HAP-1 (cell line): ENCODE measurements around the gene WDR44.
"Not testable (repeated sequence)": the region's sequence is repeated elsewhere in the genome, so short reads cannot be mapped to it uniquely, and the experiment has no call there.

Experiments used
- DNase-seq, 2 experiments: peaks; one replicate each; pipeline ENCODE4 v3.0.0-alpha.2; 2016 to 2020; ENCODE audit warnings: low spot score in 2 of 2
- H3K27me3 ChIP-seq: fragments of 250-450 bp; sonication (Bioruptor Pico); 2 replicates; pipeline ENCODE4 v1.5.1; 2020; ENCODE audit warnings: low read depth, mild to moderate bottlenecking, moderate library complexity
- H3K36me3 ChIP-seq: fragments of 250-450 bp; sonication (Bioruptor Pico); replicated peaks from 2 replicates; pipeline ENCODE4 v1.5.1; 2020; ENCODE audit warnings: mild to moderate bottlenecking
- H3K4me1 ChIP-seq: fragments of 250-450 bp; sonication (Bioruptor Pico); 2 replicates; pipeline ENCODE4 v1.5.1; 2020; ENCODE audit warnings: mild to moderate bottlenecking
- H3K4me3 ChIP-seq: fragments of 250-450 bp; sonication (Bioruptor Pico); 2 replicates; pipeline ENCODE4 v1.5.1; 2020; ENCODE audit warnings: mild to moderate bottlenecking, moderate library complexity
- H3K9me3 ChIP-seq: fragments of 250-450 bp; sonication (Bioruptor Pico); 2 replicates; pipeline ENCODE4 v1.5.1; 2020; ENCODE audit warnings: mild to moderate bottlenecking, moderate library complexity
- in situ Hi-C: fragments of 300-500 bp; cut with MboI; formaldehyde crosslinking; loops from 3 replicates; pipeline ENCODE4 v1.14.3; 2020; ENCODE audit warnings: low sequenced_read_pairs, inconsistent platforms, mixed read lengths

WDR44 gene

GRCh38 chrX:118470721-118471347, 124.9 kb downstream of the WDR44 start:
- H3K4me1 ChIP-seq, DNase-seq, H3K36me3 ChIP-seq, H3K27me3 ChIP-seq, H3K9me3 ChIP-seq, in situ Hi-C loops, H3K4me3 ChIP-seq: not testable (repeated sequence)

GRCh38 chrX:118474586-118474985, 128.7 kb downstream of the WDR44 start:
- no peaks in the 10 kb centered on the region for H3K36me3 ChIP-seq
- no peaks in the 10 kb centered on the region for H3K9me3 ChIP-seq
- H3K27me3 ChIP-seq, result no peaks in the 10 kb centered on the region
- in situ Hi-C loops, result no loop called here
- no peaks in the 10 kb centered on the region for H3K4me1 ChIP-seq
- no peak overlapping the region for H3K4me3 ChIP-seq
- DNase-seq, result no peak

GRCh38 chrX:118475903-118476302, 130.0 kb downstream of the WDR44 start:
- Histone ChIP-seq H3K27me3 (no peaks in the 10 kb centered on the region), H3K36me3 (no peaks in the 10 kb centered on the region), H3K4me3 (no peak overlapping the region), H3K9me3 (no peaks in the 10 kb centered on the region), H3K4me1 (no peaks in the 10 kb centered on the region)
- in situ Hi-C loops, result no loop called here
- no peak for DNase-seq

- in situ Hi-C loops, result no loop called here
- Histone ChIP-seq H3K27me3 (no peaks in the 10 kb centered on the region), H3K4me3 (no peak overlapping the region), H3K9me3 (no peaks in the 10 kb centered on the region), H3K4me1 (no peaks in the 10 kb centered on the region), H3K36me3 (no peaks in the 10 kb centered on the region)
- no peak for DNase-seq
These were observed 134.3 kb downstream of the WDR44 start for GRCh38 chrX:118480172-118480571.

- H3K36me3 ChIP-seq, DNase-seq, in situ Hi-C loops, H3K4me3 ChIP-seq, H3K4me1 ChIP-seq, H3K27me3 ChIP-seq, H3K9me3 ChIP-seq: not testable (repeated sequence)
These were observed 136.5 kb downstream of the WDR44 start for GRCh38 chrX:118482384-118482783.

- H3K36me3 ChIP-seq, result no peaks in the 10 kb centered on the region
- H3K27me3 ChIP-seq, result no peaks in the 10 kb centered on the region
- no peaks in the 10 kb centered on the region for H3K4me1 ChIP-seq
- in situ Hi-C loops, result no loop called here
- no peak overlapping the region for H3K4me3 ChIP-seq
- no peaks in the 10 kb centered on the region for H3K9me3 ChIP-seq
- no peak for DNase-seq
These were observed 138.5 kb downstream of the WDR44 start for GRCh38 chrX:118484216-118484903.

GRCh38 chrX:118486693-118487092, 140.8 kb downstream of the WDR44 start:
- H3K4me3 ChIP-seq, in situ Hi-C loops, H3K36me3 ChIP-seq, H3K9me3 ChIP-seq, H3K4me1 ChIP-seq, H3K27me3 ChIP-seq, DNase-seq: not testable (repeated sequence)

- H3K27me3 ChIP-seq, result no peaks in the 10 kb centered on the region
- no peak for DNase-seq
- no peaks in the 10 kb centered on the region for H3K36me3 ChIP-seq
- no peaks in the 10 kb centered on the region for H3K9me3 ChIP-seq
- in situ Hi-C loops, result no loop called here
- no peak overlapping the region for H3K4me3 ChIP-seq
- peaks cover 13% of the 10 kb centered on the region for H3K4me1 ChIP-seq
These were observed 147.1 kb downstream of the WDR44 start for GRCh38 chrX:118493016-118493415.

- Histone ChIP-seq H3K9me3 (no peaks in the 10 kb centered on the region), H3K27me3 (no peaks in the 10 kb centered on the region), H3K4me1 (peaks cover 17% of the 10 kb centered on the region), H3K4me3 (no peak overlapping the region), H3K36me3 (no peaks in the 10 kb centered on the region)
- in situ Hi-C loops, result no loop called here
- no peak for DNase-seq
These were observed 147.9 kb downstream of the WDR44 start for GRCh38 chrX:118493653-118494297.

GRCh38 chrX:118495061-118495921, 149.4 kb downstream of the WDR44 start, which contains the start of gene DOCK11:
DOCK11 (plus strand) TSS chrX:118495815; CDS start chrX:118495972, 157 bp downstream.
- H3K27me3 ChIP-seq, result no peaks in the 10 kb centered on the region
- H3K4me1 ChIP-seq, result peaks cover 21% of the 10 kb centered on the region
- peak within 1 kb of the TSS; percentile 61 for H3K4me3 ChIP-seq
- H3K9me3 ChIP-seq, result no peaks in the 10 kb centered on the region
- peak; percentile 88 to 95 for DNase-seq
- in situ Hi-C loops, result no loop called here
- no peaks in the 10 kb centered on the region for H3K36me3 ChIP-seq

GRCh38 chrX:118495958-118496762, 150.3 kb downstream of the WDR44 start:
- Histone ChIP-seq H3K9me3 (no peaks in the 10 kb centered on the region), H3K27me3 (no peaks in the 10 kb centered on the region), H3K4me3 (peak overlapping the region; percentile 61), H3K4me1 (peaks cover 21% of the 10 kb centered on the region), H3K36me3 (no peaks in the 10 kb centered on the region)
- in situ Hi-C loops, result no loop called here
- DNase-seq, result peak; percentile 58 to 73

- peaks cover 21% of the 10 kb centered on the region for H3K4me1 ChIP-seq
- in situ Hi-C loops, result no loop called here
- H3K9me3 ChIP-seq, result no peaks in the 10 kb centered on the region
- no peaks in the 10 kb centered on the region for H3K36me3 ChIP-seq
- H3K4me3 ChIP-seq, result peak overlapping the region; percentile 61
- no peaks in the 10 kb centered on the region for H3K27me3 ChIP-seq
- DNase-seq, result peak in 1 of 2 experiments; percentile 41
These were observed 150.8 kb downstream of the WDR44 start for GRCh38 chrX:118496763-118497079.

GRCh38 chrX:118497180-118497818, 151.4 kb downstream of the WDR44 start:
- Histone ChIP-seq H3K27me3 (no peaks in the 10 kb centered on the region), H3K36me3 (no peaks in the 10 kb centered on the region), H3K4me3 (peak overlapping the region; percentile 61), H3K9me3 (no peaks in the 10 kb centered on the region), H3K4me1 (peaks cover 21% of the 10 kb centered on the region)
- DNase-seq, result no peak
- in situ Hi-C loops, result no loop called here
